Measurements from ENCODE around the gene FILIP1.

GRCh38 chr6:75329703-75330102 lies 163.9 kb downstream of the FILIP1 start:
- no peak for TF ChIP-seq POLR2A (IDR thresholded peaks at IDR 0.05)
- TF ChIP-seq CTCF (IDR thresholded peaks at IDR 0.05), result no peak
- no peak for TF ChIP-seq POLR2AphosphoS5 (IDR thresholded peaks at IDR 0.05; ENCODE audit: insufficient read depth in 1 of 2, low read depth in 1 of 2)
